WTC11 (cell line): ENCODE results near the gene DDR2.

ENCODE experiments used
- ARID4B ChIP-seq: sonication (generic); formaldehyde crosslinking; IDR thresholded peaks from 2 replicates; pipeline ENCODE4 v1.8.0; 2023; ENCODE audit warnings: missing genetic modification reagents, mild to moderate bottlenecking, borderline replicate concordance
- ATF1 ChIP-seq: sonication (generic); formaldehyde crosslinking; IDR thresholded peaks from 2 replicates; pipeline ENCODE4 v1.8.1; 2023; ENCODE audit warnings: mild to moderate bottlenecking, moderate library complexity, missing genetic modification reagents
- ATF6 ChIP-seq: sonication (generic); formaldehyde crosslinking; IDR thresholded peaks from 2 replicates; pipeline ENCODE4 v1.8.1; 2023; ENCODE audit warnings: mild to moderate bottlenecking, missing genetic modification reagents
- CREB1 ChIP-seq: sonication (generic); formaldehyde crosslinking; IDR thresholded peaks from 2 replicates; pipeline ENCODE4 v1.8.0; 2023; ENCODE audit warnings: mild to moderate bottlenecking, missing genetic modification reagents
- CREM ChIP-seq: sonication (generic); formaldehyde crosslinking; IDR thresholded peaks from 2 replicates; pipeline ENCODE4 v1.8.1; 2022; ENCODE audit warnings: mild to moderate bottlenecking, missing genetic modification reagents, moderate library complexity
- CTCF ChIP-seq: fragments of 200-600 bp; IDR thresholded peaks from 2 replicates; pipeline ENCODE4 v1.8.0; 2022; ENCODE audit warnings: antibody characterized with exemption
- E2F4 ChIP-seq: sonication (generic); formaldehyde crosslinking; IDR thresholded peaks from 2 replicates; pipeline ENCODE4 v1.8.1; 2022; ENCODE audit warnings: low read depth, mild to moderate bottlenecking, moderate library complexity, missing genetic modification reagents, borderline replicate concordance
- E2F5 ChIP-seq: sonication (generic); formaldehyde crosslinking; IDR thresholded peaks from 2 replicates; pipeline ENCODE4 v1.8.1; 2022; ENCODE audit warnings: mild to moderate bottlenecking, moderate library complexity, missing genetic modification reagents
- IRF2 ChIP-seq: sonication (generic); formaldehyde crosslinking; IDR thresholded peaks from 2 replicates; pipeline ENCODE4 v1.8.0; 2022; ENCODE audit warnings: low read depth, missing genetic modification reagents, borderline replicate concordance
- JUN ChIP-seq: sonication (generic); formaldehyde crosslinking; IDR thresholded peaks from 2 replicates; pipeline ENCODE4 v1.8.0; 2023; ENCODE audit warnings: mild to moderate bottlenecking, missing genetic modification reagents
- NFYB ChIP-seq: sonication (generic); formaldehyde crosslinking; conservative IDR thresholded peaks from 2 replicates; pipeline ENCODE4 v1.8.0; 2022; ENCODE audit warnings: low read depth, missing genetic modification reagents
- PREB ChIP-seq: sonication (generic); formaldehyde crosslinking; IDR thresholded peaks from 2 replicates; pipeline ENCODE4 v1.8.1; 2022; ENCODE audit warnings: mild to moderate bottlenecking, missing genetic modification reagents, moderate library complexity, borderline replicate concordance
- TEAD4 ChIP-seq: sonication (generic); formaldehyde crosslinking; IDR thresholded peaks from 2 replicates; pipeline ENCODE4 v1.8.0; 2022; ENCODE audit warnings: mild to moderate bottlenecking, missing genetic modification reagents
- ZNF512 ChIP-seq: sonication (generic); formaldehyde crosslinking; IDR thresholded peaks from 2 replicates; pipeline ENCODE4 v1.8.1; 2022; ENCODE audit warnings: missing genetic modification reagents, borderline replicate concordance

GRCh38 chr1:162736184-162736583 lies 103.9 kb downstream of the DDR2 start:
- TF ChIP-seq CREM (CRISPR knock-in tag) (no peak), CTCF (no peak), CREB1 (CRISPR knock-in tag) (no peak), ARID4B (no peak), TEAD4 (CRISPR knock-in tag) (no peak), E2F4 (CRISPR knock-in tag) (no peak), ATF1 (CRISPR knock-in tag) (no peak), IRF2 (CRISPR knock-in tag) (no peak), PREB (CRISPR knock-in tag) (no peak), ATF6 (CRISPR knock-in tag) (no peak), JUN (CRISPR knock-in tag) (no peak), ZNF512 (CRISPR knock-in tag) (no peak), NFYB (CRISPR knock-in tag) (no peak), E2F5 (CRISPR knock-in tag) (no peak)
